Body of pancreas (tissue), 4 donors: Measurements from ENCODE around the gene BAZ2B.

Source experiments
- CTCF ChIP-seq, 7 experiments: fragments of 450-650 bp in 4 of 7; fragments of 200-600 bp in 3 of 7; sonication (generic) in 3 of 7; IDR thresholded peaks; one replicate each; pipeline ENCODE4 v1.5.1; 2016 to 2019; ENCODE audit warnings: antibody characterized with exemption in 7 of 7
- POLR2A ChIP-seq, 3 donors: fragments of 450-650 bp; IDR thresholded peaks; one replicate each; pipeline ENCODE4 v1.6.1; 2016; ENCODE audit warnings: antibody characterized with exemption in 3 of 3, mild to moderate bottlenecking in 2 of 3

GRCh38 chr2:159445307-159445706, 171.0 kb downstream of the BAZ2B start:
- TF ChIP-seq POLR2A (IDR thresholded peaks at IDR 0.05) (no peak), CTCF (IDR thresholded peaks at IDR 0.05) (no peak)
